Ovary (tissue), 9 donors: ENCODE measurements around the gene ABCF1. TPM values are rescaled to one million over a fixed set of nuclear protein-coding genes. Genes with fewer than 3 reads are reported as not detected.

Experiments
- DNase-seq, 5 donors: peaks; one replicate each; pipeline ENCODE4 v3.0.0-alpha.2; 2019 to 2020
- H3K27ac ChIP-seq, 2 donors: fragments of 200-600 bp; one replicate each; pipeline versions ENCODE4 v1.5.1 to v1.8.0; 2019 to 2022
- H3K27me3 ChIP-seq: fragments of 200-600 bp; one replicate; pipeline ENCODE4 v1.8.0; 2022
- H3K36me3 ChIP-seq: fragments of 200-600 bp; sonication (generic); one replicate; pipeline ENCODE4 v1.5.1; 2019
- H3K4me1 ChIP-seq: one replicate; pipeline ENCODE4 v1.8.1; 2013; ENCODE audit warnings: mild to moderate bottlenecking, moderate library complexity; ENCODE audit not compliant: insufficient read depth
- H3K4me3 ChIP-seq: fragments of 200-600 bp; sonication (generic); one replicate; pipeline ENCODE4 v1.5.1; 2017
- H3K9me3 ChIP-seq, 2 donors: fragments of 200-600 bp in 1 of 2; sonication (generic) in 1 of 2; one replicate each; pipeline versions ENCODE4 v1.5.1 to v1.8.1; 2013 to 2019; ENCODE audit warnings: mild to moderate bottlenecking in 1 of 2, moderate library complexity in 1 of 2
- CTCF ChIP-seq, 3 donors: fragments of 450-650 bp in 2 of 3; fragments of 200-600 bp in 1 of 3; IDR thresholded peaks; one replicate each; pipeline versions ENCODE4 v1.5.1 to v1.8.0; 2016 to 2022; ENCODE audit warnings: antibody characterized with exemption in 3 of 3, mild to moderate bottlenecking in 1 of 3
- EP300 ChIP-seq: sonication (generic); formaldehyde crosslinking; IDR thresholded peaks from one replicate; pipeline ENCODE4 v1.6.1; 2017; ENCODE audit warnings: antibody characterized with exemption
- POLR2A ChIP-seq: fragments of 450-650 bp; IDR thresholded peaks from one replicate; pipeline ENCODE4 v1.6.1; 2017; ENCODE audit warnings: antibody characterized with exemption, mild to moderate bottlenecking, moderate library complexity
- whole genome bisulfite sequencing, 3 donors: extraction: QIAGEN DNeasy Blood & Tissue Kit in 1 of 3; methylation state at CpG; one replicate each; pipeline versions ENCODE4 v1.1.5 to v1.1.7; 2013 to 2017; 5-methylcytosine and 5-hydroxymethylcytosine counted together
- intact Hi-C, 4 donors: fragments of 100-400 bp; cut with DNase I; formaldehyde crosslinking; loops; one replicate each; pipeline versions ENCODE4 v1.11.0 to v1.15.1; 2022 to 2023
- polyA plus RNA-seq, 2 donors: library from polyadenylated mRNA; stranded (reverse); fragments of 200-250 nt in 1 of 2; fragments of 350-450 nt in 1 of 2; fragmentation: Illumina TruSeq in 1 of 2; extraction: RNeasy Lipid Tissue Mini Kit (QIAGEN cat#74804) in 1 of 2; gene quantifications; one replicate each; pipeline ENCODE4 v1.2.3, GENCODE V29; 2013 to 2014
- total RNA-seq, 7 donors: library from RNA; depleted of rRNA in 2 of 7; stranded (reverse); fragments of >200 nt in 2 of 7; fragmentation: NEBNext Ultra II Directional in 3 of 7; extraction: Animal tissue kit (Norgen Biotek cat#: 25700) in 3 of 7; gene quantifications; one replicate each; pipeline versions ENCODE4 v1.1.0 to v1.2.4, GENCODE V29; 2016 to 2023
- donor health status: DM: no; HTN: no; CAD: no; lungs with moderate emphysema.
- donor health status: DM: no; HTN: no; CAD: no.
- donor health status: Bipolar disorder and iron deficiency.
- donor health status: DM: yes; HTN: yes; CAD: no.
- donor health status: DM: no; HTN: no; CAD: no.
- donor health status: DM: yes; HTN: yes; CAD: no.

The ABCF1 gene
- total and polyA plus RNA-seq, 9 donors = 16.3 to 60.6 (median 36.0) TPM

GRCh38 chr6:30556066-30556905 lies 15.0 kb upstream of the ABCF1 start, which contains the start of gene GNL1:
Gene GNL1 (minus strand): TSS chr6:30556489. CDS start chr6:30556203, 286 bp downstream.
- Histone ChIP-seq H3K27ac (peak within 1 kb of the TSS; percentile 93 to 98), H3K9me3 (no peaks in the 10 kb centered on the region), H3K27me3 (no peaks in the 10 kb centered on the region), H3K4me3 (peak within 1 kb of the TSS; percentile 66), H3K36me3 (no peaks in the 10 kb centered on the region), H3K4me1 (peaks cover 7% of the 10 kb centered on the region)
- peak in 2 of 3 donors; percentile 32 to 40 for TF ChIP-seq CTCF (IDR thresholded peaks at IDR 0.05)
- TF ChIP-seq EP300 = no peak
- peak; percentile 81 for TF ChIP-seq POLR2A
- peak; percentile 95 to 97 (median 97) for DNase-seq
- WGBS, 3 donors = 1% methylated on average over 45 to 71 of the region's 71 CpGs
- intact Hi-C loops = no loop called here

- H3K9me3 ChIP-seq = no peaks in the 10 kb centered on the region
- H3K4me1 ChIP-seq = peaks cover 7% of the 10 kb centered on the region
- peak within 1 kb of the TSS; percentile 93 to 98 for H3K27ac ChIP-seq
- H3K27me3 ChIP-seq = no peaks in the 10 kb centered on the region
- DNase-seq = peak; percentile 87 to 93 (median 90)
- TF ChIP-seq CTCF (IDR thresholded peaks at IDR 0.05) (peak in 1 of 3 donors; percentile 3), EP300 (no peak), POLR2A (peak; percentile 62)
- H3K36me3 ChIP-seq = no peaks in the 10 kb centered on the region
- WGBS, 3 donors = 0 to 1% (median 0%) methylated on average over 42 of the region's 42 CpGs
- H3K4me3 ChIP-seq = peak within 1 kb of the TSS; percentile 66
- intact Hi-C loops = no loop called here
Measured at GRCh38 chr6:30556906-30557682, 14.1 kb upstream of the ABCF1 start, which contains the start of gene PRR3. Gene PRR3 (plus strand): TSS chr6:30557295. CDS start chr6:30557345, 50 bp downstream.

- WGBS, 3 donors = 2 to 3% (median 2%) methylated on average over 6 of the region's 6 CpGs
- peak overlapping the region; percentile 93 to 98 for H3K27ac ChIP-seq
- no peaks in the 10 kb centered on the region for H3K27me3 ChIP-seq
- no peak for TF ChIP-seq CTCF (IDR thresholded peaks at IDR 0.05)
- no peak for TF ChIP-seq EP300
- no peak for TF ChIP-seq POLR2A
- no peaks in the 10 kb centered on the region for H3K9me3 ChIP-seq
- peak overlapping the region; percentile 66 for H3K4me3 ChIP-seq
- no peak for DNase-seq
- intact Hi-C loops = no loop called here
- peaks cover 7% of the 10 kb centered on the region for H3K4me1 ChIP-seq
- H3K36me3 ChIP-seq = no peaks in the 10 kb centered on the region
Measured at GRCh38 chr6:30557683-30557981, 13.6 kb upstream of the ABCF1 start.

- WGBS, 3 donors = 92 to 95% (median 92%) methylated on average over 3 of the region's 3 CpGs
- Histone ChIP-seq H3K27me3 (no peaks in the 10 kb centered on the region), H3K9me3 (no peaks in the 10 kb centered on the region), H3K4me1 (peaks cover 4% of the 10 kb centered on the region), H3K27ac (no peak overlapping the region), H3K4me3 (no peak overlapping the region), H3K36me3 (no peaks in the 10 kb centered on the region)
- DNase-seq = no peak
- intact Hi-C loops = no loop called here
- TF ChIP-seq CTCF (IDR thresholded peaks at IDR 0.05) (no peak), EP300 (no peak), POLR2A (no peak)
Measured at GRCh38 chr6:30560930-30561329, 10.3 kb upstream of the ABCF1 start.
